Fibroblast of the aortic adventitia (primary cell): Measurements from ENCODE around the gene CRHR1. TPM values are rescaled to one million over a fixed set of nuclear protein-coding genes. Genes with fewer than 3 reads are reported as not detected.

Experiments
- DNase-seq: peaks from one replicate; pipeline ENCODE4 v3.0.0-alpha.2; 2010; ENCODE audit warnings: low read depth
- H3K4me3 ChIP-seq: 2 replicates; pipeline ENCODE4 v1.5.1; 2011; ENCODE audit warnings: low read depth, mild to moderate bottlenecking, control low read depth, low read length, moderate library complexity
- CTCF ChIP-seq: IDR thresholded peaks from 2 replicates; pipeline ENCODE4 v1.5.1; 2011; ENCODE audit warnings: mild to moderate bottlenecking, low read length, control low read depth, inconsistent platforms; ENCODE audit not compliant: insufficient read depth
- total RNA-seq: library from RNA; depleted of rRNA; stranded (reverse); fragments of >200 nt; gene quantifications from 2 replicates; pipeline ENCODE4 v1.2.3, GENCODE V29; 2012; ENCODE audit warnings: low replicate concordance

CRHR1 gene
- total RNA-seq, 1 donor = not detected

GRCh38 chr17:45850011-45850410, 65.9 kb downstream of the CRHR1 start:
- TF ChIP-seq CTCF = no peak
- no peak for DNase-seq
- H3K4me3 ChIP-seq = no peak overlapping the region

GRCh38 chr17:45850468-45850867, 66.3 kb downstream of the CRHR1 start:
- no peak overlapping the region for H3K4me3 ChIP-seq
- no peak for DNase-seq
- TF ChIP-seq CTCF = no peak

GRCh38 chr17:45851022-45851421, 66.9 kb downstream of the CRHR1 start:
- DNase-seq = no peak
- no peak overlapping the region for H3K4me3 ChIP-seq
- TF ChIP-seq CTCF = no peak

- no peak for TF ChIP-seq CTCF
These were observed 67.3 kb downstream of the CRHR1 start for GRCh38 chr17:45851464-45851863.

GRCh38 chr17:45851873-45852272, 67.8 kb downstream of the CRHR1 start:
- no peak for TF ChIP-seq CTCF
- DNase-seq = no peak
- no peak overlapping the region for H3K4me3 ChIP-seq

More at GRCh38 chr17:45851464-45851863, 67.3 kb downstream of the CRHR1 start:
- no peak for DNase-seq
- no peak overlapping the region for H3K4me3 ChIP-seq

- TF ChIP-seq CTCF = peak; percentile 93
- peak; percentile 71 for DNase-seq
- H3K4me3 ChIP-seq = no peak overlapping the region
These were observed 68.6 kb downstream of the CRHR1 start for GRCh38 chr17:45852535-45853297.

GRCh38 chr17:45854209-45854608, 70.1 kb downstream of the CRHR1 start:
- DNase-seq = no peak
- TF ChIP-seq CTCF = no peak
- H3K4me3 ChIP-seq = no peak overlapping the region
